GM18511 (cell line): ENCODE results near the gene FNIP2.
A peak's percentile ranks its signal among the peaks of the same experiment; 100 is the strongest.
"Not testable (repeated sequence)": the region's sequence is repeated elsewhere in the genome, so short reads cannot be mapped to it uniquely, and the experiment has no call there.

Experiments
- ATAC-seq: cut with Tn5 transposase; IDR thresholded peaks from one replicate; pipeline ENCODE4 v1.9.1; 2021; ENCODE audit warnings: mild to moderate bottlenecking, moderate library complexity; ENCODE audit not compliant: unreplicated experiment

The FNIP2 gene

GRCh38 chr4:158788516-158788915, 19.7 kb downstream of the FNIP2 start:
- no peak for ATAC-seq

GRCh38 chr4:158789853-158790252, 21.0 kb downstream of the FNIP2 start:
- ATAC-seq: no peak

- ATAC-seq: no peak
These were observed 24.2 kb downstream of the FNIP2 start for GRCh38 chr4:158793021-158793420.

DNA sequence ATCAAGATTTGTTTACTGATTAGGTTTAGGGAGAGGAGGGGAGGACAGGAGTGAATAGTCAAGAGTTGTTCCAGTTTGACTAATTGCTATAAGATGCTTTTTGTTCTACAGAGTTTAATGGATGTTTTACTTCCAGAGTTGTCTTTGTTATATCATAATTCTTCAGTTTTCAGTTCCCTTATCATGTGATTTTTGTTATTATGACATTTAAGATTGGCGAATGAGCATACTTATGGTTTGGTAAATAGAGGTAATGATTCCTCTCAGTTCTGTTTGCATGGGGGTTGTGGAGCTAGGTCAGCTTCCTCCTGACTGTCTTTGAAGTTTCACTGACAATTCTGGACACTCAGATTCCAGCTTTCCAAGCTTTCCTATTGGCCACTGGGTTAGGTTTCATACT, 24.6 kb downstream of the FNIP2 start:
- not testable (repeated sequence) for ATAC-seq

DNA sequence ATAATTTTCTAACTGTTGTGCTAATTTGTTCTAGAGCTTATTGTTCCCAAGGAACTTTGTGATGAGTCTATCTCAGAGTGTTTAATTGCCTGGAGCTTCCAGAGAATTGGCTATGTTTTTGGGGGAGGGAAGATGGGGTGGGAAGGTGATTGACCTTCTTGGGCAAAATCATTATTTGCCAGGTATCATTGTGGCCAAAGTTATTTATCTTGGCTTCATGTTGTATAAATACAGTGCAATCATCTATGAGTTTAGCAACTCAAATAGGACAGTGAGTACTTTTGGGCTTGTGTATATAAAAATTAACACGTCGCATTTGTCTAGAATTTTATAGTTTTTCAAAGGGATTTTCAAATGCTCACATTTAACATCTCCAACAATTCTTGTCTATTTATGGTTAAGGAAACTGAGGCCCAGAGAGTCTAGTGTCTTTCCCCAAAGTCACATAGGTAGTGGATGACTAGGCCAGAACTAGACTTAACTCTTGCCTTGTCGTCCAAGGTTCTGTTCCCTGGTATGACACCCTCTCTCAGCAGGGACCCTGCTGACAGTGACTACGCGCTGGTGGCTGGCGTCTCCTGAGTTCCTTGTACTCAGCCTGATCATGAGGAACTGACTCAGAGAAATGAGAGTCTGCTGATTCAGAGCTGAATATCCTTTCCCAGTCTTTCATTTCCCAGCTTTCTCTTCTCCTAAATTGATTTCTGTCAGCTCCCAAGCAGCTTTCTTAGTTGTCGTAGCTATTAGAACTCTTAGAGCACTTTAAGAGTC, 27.7 kb downstream of the FNIP2 start:
- ATAC-seq: no peak

- no peak for ATAC-seq
These were observed 29.2 kb downstream of the FNIP2 start for GRCh38 chr4:158798062-158798461.

DNA sequence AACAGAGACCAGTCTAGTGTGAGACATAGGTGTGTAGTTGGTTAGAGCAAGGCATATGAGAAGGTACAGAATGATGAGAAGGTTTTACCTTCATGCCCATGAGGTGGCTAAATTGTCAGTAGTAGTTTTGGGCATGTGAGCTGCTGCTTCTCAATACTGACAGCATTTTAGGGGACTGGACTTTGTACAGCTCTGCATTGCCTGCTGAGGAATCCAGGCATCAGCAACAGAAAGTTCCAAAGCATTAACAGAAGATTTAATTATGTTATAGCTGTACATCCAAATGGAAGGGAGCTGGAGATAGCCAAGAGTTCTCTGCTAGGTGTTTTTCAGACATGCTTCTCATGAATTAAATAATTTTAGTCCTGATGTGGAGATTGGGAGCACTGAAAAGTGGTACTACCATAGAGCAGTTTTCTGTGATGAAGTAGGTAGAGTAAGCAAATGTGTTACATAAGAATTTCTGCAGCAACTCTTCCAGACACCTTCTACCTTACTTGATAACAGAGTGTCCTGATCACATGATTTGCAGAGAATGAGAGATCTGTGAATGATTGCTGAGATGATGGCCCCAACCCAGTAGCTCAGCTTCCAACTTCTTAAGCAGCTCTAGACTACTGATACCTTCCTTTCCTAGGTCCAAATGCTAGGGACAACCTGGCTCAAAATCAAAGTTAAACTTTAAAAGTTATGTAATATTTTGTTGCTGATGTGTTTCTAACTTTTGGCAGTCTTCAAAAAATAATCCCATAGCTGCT, 30.4 kb downstream of the FNIP2 start:
- peak; percentile 79 for ATAC-seq

- ATAC-seq: no peak
These were observed 31.0 kb downstream of the FNIP2 start for GRCh38 chr4:158799856-158800255.

DNA sequence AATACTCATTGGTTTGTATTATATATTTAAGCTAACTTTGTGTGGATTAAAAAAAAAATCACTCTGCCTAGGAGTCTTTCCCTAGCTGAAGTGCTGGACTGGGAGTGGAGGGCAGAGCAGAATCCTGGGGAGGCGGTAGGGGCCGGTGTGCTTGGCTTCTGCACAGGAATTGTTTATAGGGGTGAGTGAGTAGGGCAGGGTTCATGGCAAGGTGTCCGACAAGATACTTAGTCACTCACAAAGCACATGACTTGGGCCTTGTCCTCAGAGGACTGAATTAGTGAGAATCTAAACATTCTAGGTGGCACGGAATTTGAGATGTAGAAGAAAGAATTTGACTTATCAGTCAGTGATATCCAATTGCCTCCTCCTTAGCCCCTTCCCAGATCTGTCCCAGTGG, 32.2 kb downstream of the FNIP2 start:
- ATAC-seq: no peak

DNA sequence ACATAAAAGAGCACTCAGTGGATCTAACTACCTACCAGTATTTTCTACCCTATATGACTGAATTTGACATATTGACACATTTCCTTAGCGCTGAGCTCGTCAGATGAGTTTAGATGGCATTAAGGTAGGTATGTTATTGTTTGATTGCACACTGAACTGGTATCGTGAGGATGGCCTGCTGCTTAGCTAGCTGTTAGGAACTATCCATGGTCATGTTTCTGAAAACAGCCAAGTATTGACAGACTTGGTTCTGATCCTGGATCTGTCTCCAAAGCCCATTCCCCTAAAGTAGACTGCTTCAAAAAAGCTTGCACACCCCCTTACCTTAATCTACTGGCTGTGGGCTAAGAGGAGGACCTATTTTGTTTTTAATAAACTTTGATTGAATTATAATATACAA, 32.9 kb downstream of the FNIP2 start:
- no peak for ATAC-seq

DNA sequence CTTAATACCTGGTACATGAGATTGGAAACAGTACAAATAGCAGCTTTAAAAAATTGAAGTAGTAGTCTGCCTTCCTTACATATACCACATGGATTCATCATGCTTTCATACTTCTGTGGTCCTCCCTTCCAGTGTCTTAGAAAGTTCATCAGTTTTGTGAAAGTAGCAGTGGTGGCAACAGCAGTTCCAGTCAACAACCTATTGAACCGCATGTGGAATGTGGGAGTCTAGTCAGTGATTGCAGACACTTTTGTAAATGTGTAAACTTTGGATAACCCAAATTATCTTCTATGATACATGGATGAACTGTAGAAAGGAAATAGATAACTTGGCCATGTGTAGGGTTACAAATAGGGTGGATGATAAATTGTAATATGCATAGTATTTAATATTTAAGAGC, 34.1 kb downstream of the FNIP2 start:
- no peak for ATAC-seq

- ATAC-seq: no peak
These were observed 37.0 kb downstream of the FNIP2 start for GRCh38 chr4:158805635-158806471.

GRCh38 chr4:158807691-158808090, 38.9 kb downstream of the FNIP2 start:
- ATAC-seq: no peak

GRCh38 chr4:158808399-158808798, 39.6 kb downstream of the FNIP2 start:
- ATAC-seq: no peak

- not testable (repeated sequence) for ATAC-seq
These were observed 40.4 kb downstream of the FNIP2 start for GRCh38 chr4:158809208-158809607.

DNA sequence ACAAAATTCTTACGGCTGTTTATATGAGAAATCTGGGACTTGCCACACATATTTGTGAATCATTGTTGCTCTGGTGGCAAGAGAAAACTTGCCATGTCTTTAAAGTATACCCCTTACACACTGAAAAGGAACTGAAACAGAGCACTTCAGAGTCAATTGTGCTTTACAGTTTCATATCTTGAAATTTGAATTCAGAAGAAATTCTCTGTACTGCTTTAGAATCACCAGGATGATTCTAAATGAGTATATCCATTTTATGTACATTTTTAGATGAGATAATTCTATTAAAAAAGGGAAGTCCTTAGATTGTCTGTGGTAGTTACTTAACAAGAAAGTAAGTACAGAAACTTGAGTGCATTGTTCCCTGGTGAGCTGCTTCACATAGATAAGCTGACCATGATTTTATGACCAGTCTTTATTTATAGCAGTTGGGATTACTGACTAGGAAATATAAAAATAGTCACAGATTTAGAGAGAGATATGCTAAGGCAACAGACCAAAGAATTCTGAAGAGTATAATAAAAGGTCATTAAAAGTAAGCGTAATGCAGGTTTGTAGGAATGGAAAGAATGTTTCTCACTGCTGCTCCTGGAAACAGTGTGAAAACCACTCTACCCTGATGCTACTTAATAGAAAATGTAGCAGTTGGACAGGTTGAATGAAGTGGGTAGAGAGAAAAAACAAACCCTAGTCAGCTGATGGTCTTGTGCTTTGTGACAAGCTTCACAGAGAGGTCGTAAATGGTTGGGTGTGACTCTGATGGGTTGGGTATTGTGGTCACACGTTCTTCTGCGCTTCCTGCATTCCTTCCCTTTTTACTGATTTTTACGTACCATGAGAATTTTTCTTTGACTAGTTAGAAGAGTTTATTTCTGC, 41.0 kb downstream of the FNIP2 start:
- peak; percentile 82 for ATAC-seq

DNA sequence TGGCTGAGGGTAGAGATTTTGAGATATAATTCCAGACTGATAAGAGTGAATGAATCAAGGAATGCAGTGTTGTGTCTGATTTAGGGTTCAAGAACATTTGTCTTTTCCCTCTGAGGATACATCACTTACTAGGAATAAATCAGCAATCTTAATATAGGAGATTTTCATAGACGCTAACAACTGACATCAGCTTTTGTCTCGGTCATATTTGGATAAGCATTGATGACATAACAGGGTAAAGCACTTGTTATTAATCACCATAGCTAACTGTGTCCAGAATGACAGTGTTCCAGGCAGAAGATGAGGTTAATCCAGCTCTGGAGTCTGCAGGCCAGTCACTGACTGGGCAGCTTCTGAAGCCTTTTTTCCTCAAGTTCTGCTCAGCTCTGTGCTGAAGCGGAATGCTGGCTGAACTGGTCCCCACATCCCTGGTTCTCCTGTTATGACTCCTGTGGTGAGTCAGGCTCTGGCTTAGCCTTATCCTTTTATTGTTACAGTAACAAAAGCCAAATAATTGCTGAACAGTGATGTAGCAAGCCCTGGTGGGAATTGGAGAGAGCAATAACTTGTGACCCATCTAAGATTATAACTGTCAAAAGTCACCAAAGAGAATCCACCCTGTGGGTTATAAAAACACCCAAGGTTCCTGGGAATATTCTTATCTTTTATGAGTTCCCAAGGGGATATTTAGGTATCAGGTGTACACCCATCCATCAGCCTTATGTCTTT, 41.8 kb downstream of the FNIP2 start:
- ATAC-seq: no peak

DNA sequence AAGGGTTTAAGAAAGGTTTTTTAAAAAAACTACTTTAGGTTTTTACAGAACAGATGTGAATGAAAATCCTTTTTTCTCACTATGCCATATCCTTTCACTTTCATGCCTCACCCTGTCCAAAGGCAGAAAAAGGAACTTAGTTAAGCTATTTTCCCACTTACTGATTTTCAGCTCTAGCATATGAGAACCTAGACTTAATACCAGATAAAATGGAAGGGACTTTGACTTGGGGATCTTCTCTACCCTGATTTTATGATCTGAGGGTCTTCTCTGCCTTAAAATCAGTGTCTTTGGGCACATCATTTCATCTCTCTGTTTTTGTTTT, 42.4 kb downstream of the FNIP2 start:
- ATAC-seq: no peak

- no peak for ATAC-seq
These were observed 42.9 kb downstream of the FNIP2 start for GRCh38 chr4:158811704-158812103.

- no peak for ATAC-seq
These were observed 43.3 kb downstream of the FNIP2 start for GRCh38 chr4:158812133-158812532.
